Epithelial cell of proximal tubule (primary cell): ENCODE measurements around the gene PPFIA1. TPM values are rescaled to one million over a fixed set of nuclear protein-coding genes. Genes with fewer than 3 reads are reported as not detected.
"Not testable (repeated sequence)": the region's sequence is repeated elsewhere in the genome, so short reads cannot be mapped to it uniquely, and the experiment has no call there.

Experiments used
- DNase-seq: peaks from one replicate; pipeline ENCODE4 v3.0.0-alpha.2; 2011; ENCODE audit warnings: low read depth
- H3K4me3 ChIP-seq: 2 replicates; pipeline ENCODE4 v1.5.1; 2011; ENCODE audit warnings: low read depth, mild to moderate bottlenecking, low read length
- total RNA-seq: library from RNA; depleted of rRNA; stranded (reverse); fragments of >200 nt; gene quantifications from 2 replicates; pipeline ENCODE4 v1.2.3, GENCODE V29; 2015
- TF ChIP-seq, protein P1 (sequence below): conservative IDR thresholded peaks from 2 replicates; pipeline ENCODE4 v1.5.1; 2012; ENCODE audit warnings: low read depth, mild to moderate bottlenecking, low read length

The PPFIA1 gene
- total RNA-seq, 1 donor from 2014 or later = 18.0 TPM

GRCh38 chr11:70331320-70331843, 60.9 kb downstream of the PPFIA1 start:
- DNase-seq, H3K4me3 ChIP-seq: not testable (repeated sequence)
- TF ChIP-seq, protein P1, sequence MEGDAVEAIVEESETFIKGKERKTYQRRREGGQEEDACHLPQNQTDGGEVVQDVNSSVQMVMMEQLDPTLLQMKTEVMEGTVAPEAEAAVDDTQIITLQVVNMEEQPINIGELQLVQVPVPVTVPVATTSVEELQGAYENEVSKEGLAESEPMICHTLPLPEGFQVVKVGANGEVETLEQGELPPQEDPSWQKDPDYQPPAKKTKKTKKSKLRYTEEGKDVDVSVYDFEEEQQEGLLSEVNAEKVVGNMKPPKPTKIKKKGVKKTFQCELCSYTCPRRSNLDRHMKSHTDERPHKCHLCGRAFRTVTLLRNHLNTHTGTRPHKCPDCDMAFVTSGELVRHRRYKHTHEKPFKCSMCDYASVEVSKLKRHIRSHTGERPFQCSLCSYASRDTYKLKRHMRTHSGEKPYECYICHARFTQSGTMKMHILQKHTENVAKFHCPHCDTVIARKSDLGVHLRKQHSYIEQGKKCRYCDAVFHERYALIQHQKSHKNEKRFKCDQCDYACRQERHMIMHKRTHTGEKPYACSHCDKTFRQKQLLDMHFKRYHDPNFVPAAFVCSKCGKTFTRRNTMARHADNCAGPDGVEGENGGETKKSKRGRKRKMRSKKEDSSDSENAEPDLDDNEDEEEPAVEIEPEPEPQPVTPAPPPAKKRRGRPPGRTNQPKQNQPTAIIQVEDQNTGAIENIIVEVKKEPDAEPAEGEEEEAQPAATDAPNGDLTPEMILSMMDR = peak; percentile 18

DNA sequence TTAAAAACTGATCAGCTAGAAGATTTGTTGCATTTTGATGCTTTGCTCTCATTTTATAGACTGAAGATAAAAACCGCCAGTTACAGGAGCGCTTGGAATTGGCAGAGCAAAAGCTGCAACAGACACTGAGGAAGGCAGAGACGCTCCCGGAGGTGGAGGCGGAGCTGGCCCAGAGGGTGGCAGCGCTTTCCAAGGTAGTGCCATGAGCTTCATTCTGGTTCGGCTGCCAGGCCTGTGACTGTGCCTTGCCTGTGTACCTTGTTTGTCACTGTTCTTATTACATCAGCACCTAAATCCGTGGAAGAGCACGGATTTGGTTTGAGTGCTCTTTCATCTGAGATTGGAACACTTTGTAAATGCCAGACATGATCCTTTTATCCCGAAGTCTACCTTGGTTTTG, 61.4 kb downstream of the PPFIA1 start:
- DNase-seq = no peak
- H3K4me3 ChIP-seq = no peak overlapping the region
- TF ChIP-seq, protein P1 = no peak

- no peak overlapping the region for H3K4me3 ChIP-seq
- DNase-seq = no peak
- TF ChIP-seq, protein P1 = no peak
Measured at GRCh38 chr11:70332567-70332966, 62.1 kb downstream of the PPFIA1 start.

DNA sequence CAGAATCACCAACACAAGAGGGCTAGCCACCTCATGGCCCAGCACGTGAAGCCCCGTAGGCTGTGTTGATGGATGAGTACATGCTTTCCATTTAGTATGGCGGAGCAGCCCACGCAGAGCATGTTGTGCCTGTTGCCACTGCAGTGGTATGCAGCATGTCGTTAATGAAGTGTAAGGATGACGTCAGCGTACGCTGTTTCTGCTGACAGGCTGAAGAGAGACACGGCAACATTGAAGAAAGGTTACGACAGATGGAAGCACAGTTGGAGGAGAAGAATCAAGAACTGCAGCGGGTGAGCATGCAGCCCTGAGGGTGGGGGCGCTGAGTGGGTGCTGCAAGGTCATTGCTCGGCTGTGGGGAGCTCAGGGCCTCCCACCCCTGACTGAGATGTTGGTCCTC, 62.8 kb downstream of the PPFIA1 start:
- TF ChIP-seq, protein P1 = no peak
- DNase-seq = no peak

DNA sequence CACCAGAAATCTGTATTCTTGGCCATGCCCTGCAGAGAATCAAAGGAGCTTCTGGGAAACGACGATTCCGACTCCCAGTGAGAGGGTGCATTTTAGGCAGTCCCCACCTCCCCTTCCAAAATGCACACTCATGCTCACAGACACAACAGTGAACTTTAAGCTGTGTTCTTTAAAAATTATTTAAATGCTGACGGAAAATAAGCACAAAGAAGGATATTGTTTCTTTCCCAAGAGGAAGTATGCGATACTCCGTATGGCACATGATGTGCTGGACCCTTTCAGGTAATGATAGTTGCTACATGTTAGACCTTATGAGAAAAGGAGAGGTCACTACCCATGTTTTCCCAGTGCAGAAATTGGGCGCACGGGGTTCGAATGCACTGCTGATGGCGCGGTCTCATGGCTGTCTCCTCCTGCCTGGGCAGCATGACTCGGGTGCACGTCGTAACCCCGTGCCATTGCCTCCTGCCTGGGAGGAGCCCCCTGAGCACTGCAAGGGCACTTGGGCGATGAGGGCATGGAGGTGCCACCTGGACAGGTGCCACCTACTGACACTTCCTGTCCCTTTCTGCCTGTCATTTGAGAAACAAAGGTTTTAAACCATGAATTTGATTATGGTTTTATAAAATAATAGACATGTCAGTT, 64.0 kb downstream of the PPFIA1 start:
- TF ChIP-seq, protein P1 = no peak
- no peak for DNase-seq

More for the DNA sequence above, 62.8 kb downstream of the PPFIA1 start:
- H3K4me3 ChIP-seq = no peak overlapping the region

DNA sequence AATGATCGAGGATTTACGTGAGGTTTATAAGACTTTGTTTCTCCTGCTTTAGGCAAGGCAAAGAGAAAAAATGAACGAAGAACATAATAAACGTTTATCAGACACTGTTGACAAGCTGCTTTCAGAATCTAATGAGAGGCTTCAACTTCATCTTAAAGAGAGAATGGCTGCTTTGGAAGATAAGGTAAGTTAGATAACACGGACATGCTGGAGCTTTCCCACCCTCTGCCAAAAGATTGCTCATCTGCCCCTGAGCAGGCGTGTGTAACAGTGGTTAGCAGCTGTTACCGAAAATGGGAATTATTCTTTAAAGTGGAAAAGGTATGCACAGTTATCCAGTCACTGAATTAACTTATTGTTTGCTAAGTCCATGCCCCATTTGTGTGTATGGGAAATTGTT, 65.0 kb downstream of the PPFIA1 start:
- H3K4me3 ChIP-seq = no peak overlapping the region
- TF ChIP-seq, protein P1 = no peak
- DNase-seq = no peak

More for the DNA sequence above, 64.0 kb downstream of the PPFIA1 start:
- no peak overlapping the region for H3K4me3 ChIP-seq

- TF ChIP-seq, protein P1 = no peak
- H3K4me3 ChIP-seq = no peak overlapping the region
- no peak for DNase-seq
Measured at GRCh38 chr11:70338594-70338993, 68.1 kb downstream of the PPFIA1 start.
